Pulmonary artery endothelial cell (primary cell): ENCODE results near the gene KANSL1L. TPM values are rescaled to one million over a fixed set of nuclear protein-coding genes. Genes with fewer than 3 reads are reported as not detected.

Experiments used
- DNase-seq: peaks from one replicate; pipeline ENCODE4 v3.0.0-alpha.2; 2011; ENCODE audit warnings: low read depth, low spot score
- total RNA-seq: library from RNA; depleted of rRNA; stranded (reverse); fragments of >200 nt; gene quantifications from 2 replicates; pipeline ENCODE4 v1.2.3, GENCODE V29; 2014

KANSL1L gene
- total RNA-seq, 1 donor from 2014 or later = 8.1 TPM

DNA sequence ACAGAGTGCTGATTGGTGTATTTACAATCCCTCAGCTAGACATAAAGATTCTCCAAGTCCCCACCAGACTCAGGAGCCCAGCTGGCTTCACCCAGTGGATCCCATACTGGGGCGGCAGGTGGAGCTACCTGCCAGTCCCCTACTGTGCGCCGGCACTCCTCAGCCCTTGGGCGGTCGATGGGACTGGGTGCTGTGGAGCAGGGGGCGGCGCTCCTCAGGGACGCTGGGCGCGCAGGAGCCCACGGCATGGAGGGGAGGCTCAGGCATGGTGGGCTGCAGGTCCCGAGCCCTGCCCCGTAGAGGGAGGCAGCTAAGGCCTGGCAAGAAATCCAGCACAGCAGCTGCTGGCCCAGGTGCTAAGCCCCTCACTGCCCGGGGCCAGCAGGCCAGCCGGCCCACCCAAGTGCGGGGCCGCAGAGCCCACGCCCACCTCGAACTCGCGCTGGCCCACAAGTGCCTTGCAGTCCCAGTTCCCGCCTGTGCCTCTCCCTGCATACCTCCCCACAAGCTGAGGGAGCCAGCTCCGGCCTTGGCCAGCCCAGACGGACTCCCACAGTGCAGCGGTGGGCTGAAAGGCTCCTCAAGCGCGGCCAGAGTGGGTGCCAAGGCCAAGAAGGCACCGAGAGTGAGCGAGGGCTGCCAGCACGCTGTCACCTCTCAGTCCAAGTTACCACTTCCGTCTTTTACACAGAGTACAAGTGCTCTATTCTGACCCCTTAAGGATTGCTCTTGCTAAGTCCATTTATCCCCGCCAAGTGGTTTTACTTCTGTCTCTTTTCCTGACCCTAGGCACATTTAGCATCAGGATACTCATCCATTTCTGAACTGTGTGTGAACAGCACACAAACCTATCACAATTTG, 170.5 kb downstream of the KANSL1L start:
- DNase-seq = no peak

DNA sequence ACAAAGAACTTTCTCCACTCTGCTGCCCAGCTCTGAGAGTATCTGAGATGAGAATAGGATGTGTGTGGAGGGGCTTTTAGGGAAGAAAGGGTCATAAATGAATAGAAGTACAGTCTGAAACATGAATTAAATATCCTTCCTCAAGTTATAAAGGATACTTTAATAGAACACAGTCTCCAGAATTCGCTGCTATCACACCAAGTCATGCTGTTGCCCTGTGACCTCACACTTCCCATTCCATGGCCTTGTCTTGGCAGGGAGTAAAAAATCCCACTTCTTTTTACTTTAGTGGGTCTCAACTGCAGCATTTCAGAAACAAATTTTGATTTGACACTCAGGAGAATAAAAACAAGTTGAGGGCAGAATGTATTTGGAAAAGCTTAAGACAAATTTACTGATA, 172.6 kb downstream of the KANSL1L start:
- DNase-seq = peak; percentile 52

DNA sequence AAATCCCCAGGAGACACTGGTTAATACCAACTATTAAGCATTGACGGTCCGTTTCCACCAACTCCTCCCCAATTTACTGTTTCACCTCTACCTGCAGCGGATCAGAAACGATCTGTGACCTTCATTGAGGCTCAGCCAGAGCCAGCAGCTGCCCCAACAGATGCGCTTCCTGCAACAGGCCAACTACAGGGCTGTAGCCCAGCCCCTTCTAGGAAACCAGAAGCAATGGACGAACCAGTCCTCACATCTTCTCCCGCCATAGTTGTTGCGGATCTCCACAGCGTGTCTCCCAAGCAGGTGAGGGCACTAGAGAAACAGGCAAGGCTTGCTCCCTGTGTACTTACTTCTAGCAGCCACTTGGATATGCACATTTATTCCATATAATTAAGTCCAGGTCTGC, 177.2 kb downstream of the KANSL1L start:
- no peak for DNase-seq

DNA sequence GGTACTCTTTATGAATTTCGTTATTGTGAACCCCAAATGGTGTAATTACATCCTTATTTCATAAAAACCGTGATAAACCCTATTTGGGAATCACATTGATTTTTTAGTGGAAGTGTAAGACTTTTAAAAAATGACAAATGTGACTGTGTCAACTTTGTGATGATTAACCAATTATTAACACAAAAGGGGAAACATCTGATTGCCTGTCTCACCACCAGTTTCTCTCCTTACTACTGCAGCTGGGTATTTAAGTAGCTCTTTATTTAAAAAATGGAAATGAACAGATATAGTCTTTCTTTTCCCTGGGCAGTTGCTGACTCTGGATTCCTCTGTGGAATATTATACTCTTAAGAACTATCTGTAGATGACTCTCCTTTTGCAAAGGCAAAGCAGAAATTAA, 180.4 kb downstream of the KANSL1L start:
- no peak for DNase-seq

DNA sequence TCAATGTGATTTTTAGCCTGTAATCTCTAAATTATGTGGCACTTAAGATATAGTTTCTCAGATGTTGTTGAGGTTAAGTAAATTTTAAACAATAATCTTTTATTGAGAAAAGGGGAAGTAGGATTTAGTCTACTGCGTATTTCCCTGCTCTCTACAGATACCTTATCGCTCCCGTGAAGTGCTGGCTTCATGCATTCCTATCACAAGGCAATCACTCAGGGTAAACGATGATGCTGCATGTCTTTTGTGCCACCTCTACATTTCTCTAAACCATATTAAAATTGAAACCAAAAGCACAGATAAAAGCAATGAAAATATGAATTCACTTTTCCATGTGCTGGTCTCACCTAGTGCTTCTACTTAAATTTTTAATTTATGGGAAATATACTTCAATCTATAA, 183.2 kb downstream of the KANSL1L start:
- DNase-seq = no peak

DNA sequence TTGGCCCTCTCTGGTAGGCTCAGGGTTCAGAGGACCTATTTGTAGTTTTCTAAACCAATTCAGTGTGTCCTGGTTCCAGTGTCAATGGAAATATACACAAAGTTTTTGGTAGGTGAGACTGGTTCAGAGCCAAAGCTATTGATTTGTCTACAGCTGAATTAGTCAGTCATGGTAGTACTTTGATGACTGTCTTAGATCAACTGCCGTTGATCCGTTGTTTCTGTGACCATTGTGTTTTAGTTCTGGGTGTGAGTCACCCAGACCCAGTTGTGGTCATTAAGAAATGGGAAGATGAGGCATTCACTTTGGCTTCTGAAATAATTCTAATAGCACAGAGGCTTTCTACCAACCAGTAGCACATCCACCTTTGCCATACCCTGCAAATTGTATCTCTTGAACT, 184.8 kb downstream of the KANSL1L start:
- DNase-seq = no peak

DNA sequence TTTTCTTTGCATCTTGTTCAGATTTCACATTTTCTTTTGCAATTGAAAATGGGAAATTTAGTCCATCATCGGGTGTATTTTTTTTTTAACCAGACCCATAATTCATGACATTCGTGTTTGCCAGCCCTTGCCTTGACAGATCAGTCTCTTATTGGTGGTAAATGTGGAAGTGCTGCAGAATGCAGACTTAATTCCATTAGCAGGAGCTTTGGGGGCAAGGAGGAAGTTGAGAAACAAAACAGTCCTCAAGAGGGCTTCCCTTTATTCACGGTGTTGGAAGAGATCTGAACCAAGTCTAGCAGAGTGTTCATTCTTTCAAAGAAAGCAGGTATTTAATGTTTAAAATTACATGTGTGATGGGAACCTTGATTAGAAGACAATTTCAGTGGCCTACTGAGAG, 185.3 kb downstream of the KANSL1L start:
- DNase-seq = no peak

DNA sequence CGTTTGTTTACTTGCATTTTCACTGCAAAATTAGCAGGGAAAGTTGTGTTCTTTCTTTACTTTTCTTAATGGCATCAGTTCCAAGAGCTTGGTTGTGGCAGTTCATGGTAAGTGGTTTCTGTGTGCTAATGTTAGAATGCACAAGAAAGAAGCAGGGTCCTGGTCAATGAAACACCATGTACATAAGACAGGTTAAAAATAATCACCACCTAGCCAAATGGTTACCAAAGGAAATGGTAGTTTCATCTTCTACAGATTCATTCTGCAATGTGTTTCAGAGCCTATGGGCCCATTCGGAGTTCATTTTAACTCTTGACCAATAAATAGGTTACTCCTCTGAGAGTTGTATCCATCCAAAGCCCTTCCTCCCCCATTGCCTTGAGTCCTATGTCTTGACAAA, 186.9 kb downstream of the KANSL1L start:
- DNase-seq = no peak

DNA sequence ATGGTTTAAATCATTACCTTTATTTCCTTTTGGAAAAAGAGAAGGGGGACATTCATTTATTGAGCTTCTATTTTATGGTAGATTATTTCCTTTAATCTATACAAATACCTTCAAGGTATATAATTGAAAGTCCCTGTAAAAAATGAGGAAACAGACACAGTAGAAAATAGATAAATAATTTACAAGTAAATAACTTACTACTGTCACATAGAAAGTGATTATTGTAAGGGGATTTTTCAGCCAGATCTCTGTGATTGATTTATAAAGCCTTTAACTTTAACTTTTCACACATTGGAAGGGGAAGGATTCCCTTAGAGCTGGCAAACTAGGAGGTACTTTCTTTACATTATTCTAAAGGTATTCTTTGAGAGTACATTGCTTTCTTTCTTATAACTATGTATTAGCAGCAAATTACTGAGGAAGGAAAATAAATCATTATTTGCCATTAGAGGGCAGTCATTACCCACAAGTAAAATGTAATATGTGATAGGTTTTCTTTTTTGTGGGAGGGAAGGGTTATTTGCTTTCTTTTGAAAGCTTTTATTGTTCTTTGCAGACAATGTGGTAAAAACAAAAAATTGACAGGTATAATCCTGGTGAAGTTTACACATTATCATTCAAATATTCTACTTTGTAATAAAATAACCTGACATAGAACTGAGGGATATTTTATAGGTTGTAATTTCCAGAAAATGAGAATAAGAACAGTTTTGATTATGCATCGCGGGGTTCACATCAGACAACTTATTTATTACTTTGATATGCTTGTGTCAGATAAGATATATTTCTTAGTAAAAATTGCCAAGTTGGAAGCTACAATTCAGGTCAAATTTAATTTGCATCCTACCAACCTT, 193.6 kb downstream of the KANSL1L start:
- no peak for DNase-seq

DNA sequence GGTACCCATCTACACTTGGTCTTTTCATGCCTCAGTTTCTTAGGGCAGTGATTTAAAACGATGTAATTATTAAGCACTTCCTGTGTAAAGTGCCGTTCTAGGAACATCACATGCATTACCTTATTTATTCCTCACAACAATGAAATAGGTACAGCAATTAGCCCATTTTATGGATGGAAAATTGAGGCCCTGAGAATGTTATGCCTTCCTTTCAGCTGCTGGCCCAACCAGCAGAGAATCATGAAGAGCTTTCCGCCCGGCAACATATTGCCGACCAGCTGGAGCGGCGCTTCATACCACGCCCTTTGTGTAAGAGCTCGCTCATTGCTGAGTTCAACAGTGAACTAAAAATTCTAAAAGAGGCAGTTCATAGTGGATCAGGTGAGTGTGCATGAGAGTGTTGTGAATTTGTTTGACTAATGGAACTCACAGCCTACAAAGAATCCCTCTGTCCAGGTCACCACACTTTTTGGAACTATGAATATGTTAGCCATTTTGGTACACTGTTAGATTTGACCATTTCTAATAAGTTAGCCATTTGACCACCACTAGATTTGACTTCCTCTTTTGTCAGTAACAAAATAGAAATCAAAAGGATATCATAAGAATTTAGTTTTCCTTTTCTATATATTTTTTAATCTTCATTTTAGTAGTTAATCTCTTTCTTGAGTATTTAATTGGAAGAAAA, 194.4 kb downstream of the KANSL1L start:
- no peak for DNase-seq

DNA sequence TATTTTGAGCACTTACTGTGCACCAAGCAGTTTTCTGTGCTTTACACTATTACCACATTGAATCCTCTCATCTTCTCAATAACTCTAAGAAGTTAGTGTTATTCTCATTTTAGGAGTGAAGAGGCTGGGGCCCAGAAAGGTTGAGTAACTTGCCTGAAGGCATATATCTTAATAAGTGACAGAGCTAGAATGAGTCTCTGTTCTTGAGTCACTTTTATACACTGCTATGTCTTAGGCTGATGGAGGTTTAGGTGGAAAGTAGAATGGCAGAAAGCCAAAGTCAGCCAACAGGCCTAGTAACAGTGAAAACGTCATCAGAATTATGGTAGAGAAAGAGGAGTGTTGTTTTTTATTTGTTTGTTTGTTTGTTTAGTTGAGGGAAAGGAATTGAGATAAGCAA, 196.6 kb downstream of the KANSL1L start:
- DNase-seq = no peak

DNA sequence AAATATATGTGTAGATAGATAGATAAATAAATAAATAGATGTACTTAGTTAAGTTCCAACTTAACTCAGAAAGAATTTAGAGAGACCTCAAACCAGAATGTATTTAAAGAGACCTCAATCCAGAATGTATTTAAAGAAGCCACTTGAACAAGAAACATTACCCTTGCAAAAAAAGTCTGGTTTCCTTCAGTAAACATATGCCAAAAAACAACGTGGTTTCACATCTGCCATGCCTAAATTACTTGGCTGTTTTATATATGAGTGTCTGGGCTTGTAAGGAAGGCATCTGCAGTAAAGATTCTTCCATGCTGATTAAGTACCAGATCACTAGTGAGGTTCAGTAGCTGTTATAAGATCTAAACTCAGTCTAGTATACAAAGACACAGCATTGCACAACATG, 197.9 kb downstream of the KANSL1L start:
- DNase-seq = no peak

Other genes with a start within 250 kb of the KANSL1L start
- 89.9 and 123 TPM in 2 replicates for gene RPE, start 168.8 kb downstream of the KANSL1L start, total RNA-seq
- not detected in 2 replicates for gene ACADL, start 54.0 kb upstream of the KANSL1L start, total RNA-seq
- not detected in 2 replicates for gene MYL1, start 143.8 kb upstream of the KANSL1L start, total RNA-seq